Ovary (tissue), 9 donors: ENCODE data around the gene CYP27C1. TPM values are rescaled to one million over a fixed set of nuclear protein-coding genes. Genes with fewer than 3 reads are reported as not detected.

Experiments
- DNase-seq, 5 donors: peaks; one replicate each; pipeline ENCODE4 v3.0.0-alpha.2; 2019 to 2020
- H3K27ac ChIP-seq, 2 donors: fragments of 200-600 bp; one replicate each; pipeline versions ENCODE4 v1.5.1 to v1.8.0; 2019 to 2022
- H3K27me3 ChIP-seq: fragments of 200-600 bp; one replicate; pipeline ENCODE4 v1.8.0; 2022
- H3K36me3 ChIP-seq: fragments of 200-600 bp; sonication (generic); one replicate; pipeline ENCODE4 v1.5.1; 2019
- H3K4me1 ChIP-seq: one replicate; pipeline ENCODE4 v1.8.1; 2013; ENCODE audit warnings: mild to moderate bottlenecking, moderate library complexity; ENCODE audit not compliant: insufficient read depth
- H3K4me3 ChIP-seq: fragments of 200-600 bp; sonication (generic); one replicate; pipeline ENCODE4 v1.5.1; 2017
- H3K9me3 ChIP-seq, 2 donors: fragments of 200-600 bp in 1 of 2; sonication (generic) in 1 of 2; one replicate each; pipeline versions ENCODE4 v1.5.1 to v1.8.1; 2013 to 2019; ENCODE audit warnings: mild to moderate bottlenecking in 1 of 2, moderate library complexity in 1 of 2
- CTCF ChIP-seq, 3 donors: fragments of 450-650 bp in 2 of 3; fragments of 200-600 bp in 1 of 3; IDR thresholded peaks; one replicate each; pipeline versions ENCODE4 v1.5.1 to v1.8.0; 2016 to 2022; ENCODE audit warnings: antibody characterized with exemption in 3 of 3, mild to moderate bottlenecking in 1 of 3
- EP300 ChIP-seq: sonication (generic); formaldehyde crosslinking; IDR thresholded peaks from one replicate; pipeline ENCODE4 v1.6.1; 2017; ENCODE audit warnings: antibody characterized with exemption
- POLR2A ChIP-seq: fragments of 450-650 bp; IDR thresholded peaks from one replicate; pipeline ENCODE4 v1.6.1; 2017; ENCODE audit warnings: antibody characterized with exemption, mild to moderate bottlenecking, moderate library complexity
- WGBS, 3 donors: extraction: QIAGEN DNeasy Blood & Tissue Kit in 1 of 3; methylation state at CpG; one replicate each; pipeline versions ENCODE4 v1.1.5 to v1.1.7; 2013 to 2017; 5-methylcytosine and 5-hydroxymethylcytosine counted together
- intact Hi-C, 4 donors: fragments of 100-400 bp; cut with DNase I; formaldehyde crosslinking; loops; one replicate each; pipeline versions ENCODE4 v1.11.0 to v1.15.1; 2022 to 2023
- polyA plus RNA-seq, 2 donors: library from polyadenylated mRNA; stranded (reverse); fragments of 200-250 nt in 1 of 2; fragments of 350-450 nt in 1 of 2; fragmentation: Illumina TruSeq in 1 of 2; extraction: RNeasy Lipid Tissue Mini Kit (QIAGEN cat#74804) in 1 of 2; gene quantifications; one replicate each; pipeline ENCODE4 v1.2.3, GENCODE V29; 2013 to 2014
- total RNA-seq, 7 donors: library from RNA; depleted of rRNA in 2 of 7; stranded (reverse); fragments of >200 nt in 2 of 7; fragmentation: NEBNext Ultra II Directional in 3 of 7; extraction: Animal tissue kit (Norgen Biotek cat#: 25700) in 3 of 7; gene quantifications; one replicate each; pipeline versions ENCODE4 v1.1.0 to v1.2.4, GENCODE V29; 2016 to 2023
- donor health status: DM: no; HTN: no; CAD: no; lungs with moderate emphysema.
- donor health status: DM: no; HTN: no; CAD: no.
- donor health status: Bipolar disorder and iron deficiency.
- donor health status: DM: yes; HTN: yes; CAD: no.
- donor health status: DM: no; HTN: no; CAD: no.
- donor health status: DM: yes; HTN: yes; CAD: no.

The CYP27C1 gene
- total and polyA plus RNA-seq, 9 donors: 0.07 to 0.52 (median 0.17) TPM; not detected in 1

GRCh38 chr2:127150996-127151395 lies 69.1 kb downstream of the CYP27C1 start:
- H3K4me3 ChIP-seq: no peak overlapping the region
- peaks cover 5% of the 10 kb centered on the region for H3K4me1 ChIP-seq
- no peak for DNase-seq
- 91 to 100% (median 94%) methylated on average over 1 of the region's 1 CpG for WGBS, 3 donors
- no peaks in the 10 kb centered on the region for H3K9me3 ChIP-seq
- H3K27me3 ChIP-seq: no peaks in the 10 kb centered on the region
- H3K27ac ChIP-seq: no peak overlapping the region
- TF ChIP-seq EP300: no peak
- no peak for TF ChIP-seq CTCF (IDR thresholded peaks at IDR 0.05)
- no peak for TF ChIP-seq POLR2A
- intact Hi-C loops: loop anchor here in 1 of 4 donors (10.0 kb wide), 1 partner anchor 66 kb away; no protein-coding TSS in a partner anchor
- no peaks in the 10 kb centered on the region for H3K36me3 ChIP-seq

DNA sequence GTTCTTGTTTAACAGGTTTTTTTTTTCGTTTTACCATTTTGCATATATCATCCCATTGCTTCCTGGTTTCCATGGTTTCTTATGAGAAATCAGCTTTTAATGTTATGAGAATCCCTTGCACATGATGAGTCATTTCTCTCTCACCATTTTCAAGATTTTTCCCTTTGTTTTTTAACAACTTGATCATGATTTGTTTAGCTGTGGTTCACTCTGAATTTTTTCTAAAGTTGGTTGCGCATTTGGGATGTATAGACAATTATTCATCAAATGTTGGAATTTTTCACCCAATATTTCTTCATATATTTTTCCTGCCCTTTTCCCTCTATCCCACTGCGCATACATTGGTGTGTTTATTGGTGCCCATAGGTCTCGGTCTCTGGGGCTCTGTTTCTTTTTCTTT lies 70.7 kb downstream of the CYP27C1 start:
- TF ChIP-seq EP300: no peak
- TF ChIP-seq POLR2A: no peak
- no peak for TF ChIP-seq CTCF (IDR thresholded peaks at IDR 0.05)
- H3K4me1 ChIP-seq: no peaks in the 10 kb centered on the region
- 75 to 92% (median 90%) methylated on average over 4 of the region's 4 CpGs for WGBS, 3 donors
- no peaks in the 10 kb centered on the region for H3K36me3 ChIP-seq
- no peak overlapping the region for H3K4me3 ChIP-seq
- intact Hi-C loops: no loop called here
- no peaks in the 10 kb centered on the region for H3K27me3 ChIP-seq
- no peak for DNase-seq
- no peak overlapping the region for H3K27ac ChIP-seq
- no peaks in the 10 kb centered on the region for H3K9me3 ChIP-seq

DNA sequence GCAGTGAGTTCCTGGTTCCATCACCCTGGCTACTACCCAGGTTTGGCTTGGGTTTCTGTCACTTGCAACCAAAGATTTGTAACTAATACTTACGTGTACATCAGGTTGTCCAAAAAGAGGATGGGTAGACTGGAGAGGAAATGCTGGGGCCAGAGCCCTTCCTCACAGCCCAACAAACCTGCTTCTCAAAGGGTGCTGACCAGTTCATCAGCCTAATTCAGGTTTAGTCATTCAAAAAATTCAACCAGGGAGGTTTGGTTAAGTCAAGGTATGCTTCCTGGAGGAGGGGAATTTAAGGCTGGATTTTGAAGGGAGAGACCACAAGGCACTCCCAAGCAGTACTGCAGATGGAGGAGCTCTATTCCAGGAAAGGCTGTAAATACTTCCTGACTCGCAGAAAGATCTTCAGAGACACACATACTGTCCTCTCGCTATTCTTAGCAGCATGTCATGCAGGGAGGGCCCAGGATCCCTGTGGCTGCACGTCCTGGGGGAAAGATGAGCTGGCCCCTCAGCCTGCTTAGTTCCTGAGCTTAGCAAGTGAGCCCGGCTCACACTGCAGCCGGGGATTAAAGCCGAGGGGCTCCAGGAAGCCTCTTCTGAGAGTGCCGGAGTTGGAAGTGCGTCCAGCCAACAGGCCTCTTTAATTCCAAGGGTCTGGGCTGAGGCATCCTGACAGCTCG lies 73.1 kb downstream of the CYP27C1 start:
- 83 to 90% (median 86%) methylated on average over 10 of the region's 10 CpGs for WGBS, 3 donors
- H3K27ac ChIP-seq: no peak overlapping the region
- no peaks in the 10 kb centered on the region for H3K27me3 ChIP-seq
- intact Hi-C loops: no loop called here
- no peak overlapping the region for H3K4me3 ChIP-seq
- no peak for DNase-seq
- no peaks in the 10 kb centered on the region for H3K9me3 ChIP-seq
- TF ChIP-seq CTCF (IDR thresholded peaks at IDR 0.05): no peak
- H3K36me3 ChIP-seq: no peaks in the 10 kb centered on the region
- H3K4me1 ChIP-seq: no peaks in the 10 kb centered on the region

GRCh38 chr2:127146071-127146725 lies 73.9 kb downstream of the CYP27C1 start:
- intact Hi-C loops: no loop called here
- Histone ChIP-seq H3K9me3 (no peaks in the 10 kb centered on the region), H3K36me3 (no peaks in the 10 kb centered on the region), H3K4me3 (no peak overlapping the region), H3K4me1 (no peaks in the 10 kb centered on the region), H3K27ac (no peak overlapping the region), H3K27me3 (no peaks in the 10 kb centered on the region)
- DNase-seq: peak in 1 of 5 donors; percentile 8
- WGBS, 3 donors: 90 to 93% (median 91%) methylated on average over 18 of the region's 18 CpGs
- TF ChIP-seq POLR2A (no peak), EP300 (no peak), CTCF (IDR thresholded peaks at IDR 0.05) (no peak)
